ENCODE data around the gene CFAP58.

GRCh38 chr10:104333032-104333727, 20.5 kb upstream of the CFAP58 start:
- no peak for TF ChIP-seq CTCF (IDR thresholded peaks at IDR 0.05)
- no peak for TF ChIP-seq EP300 (IDR thresholded peaks at IDR 0.05)
- TF ChIP-seq POLR2A (IDR thresholded peaks at IDR 0.05; ENCODE audit: low read depth) = no peak
- TF ChIP-seq POLR2AphosphoS5 (IDR thresholded peaks at IDR 0.05) = no peak
